Measurements from ENCODE around the gene RAB11FIP3. TPM values are rescaled to one million over a fixed set of nuclear protein-coding genes. Genes with fewer than 3 reads are reported as not detected.

RAB11FIP3 gene
- total and polyA plus RNA-seq, 2 of the 13 experiments (the other 11 are each of a cell fraction or from before 2014, with no cell fraction given), result 34.3 to 57.6 TPM

GRCh38 chr16:401468-402348 lies 23.7 kb upstream of the RAB11FIP3 start, which contains the start of gene DECR2 (continued):
- TF ChIP-seq ZNF280B (CRISPR knock-in tag; IDR thresholded peaks at IDR 0.05; ENCODE audit: borderline replicate concordance) (0 out of 2 replicates have a peak, but pooled peaks have one; percentile 38), HIVEP1 (CRISPR knock-in tag; IDR thresholded peaks at IDR 0.05) (peak; percentile 53; the same call in 1 of the 2 replicates), E2F1 (CRISPR knock-in tag; IDR thresholded peaks at IDR 0.05) (no peak; the same call in 1 of the 2 replicates), CREBL2 (CRISPR knock-in tag; IDR thresholded peaks at IDR 0.05; ENCODE audit: borderline replicate concordance) (no peak), PLSCR1 (CRISPR knock-in tag; IDR thresholded peaks at IDR 0.05; ENCODE audit: borderline replicate concordance) (no peak), ZFX (CRISPR knock-in tag; IDR thresholded peaks at IDR 0.05; ENCODE audit: low read depth) (peak; percentile 81), ZBTB38 (CRISPR knock-in tag; IDR thresholded peaks at IDR 0.05) (0 out of 2 replicates have a peak, but pooled peaks have one; percentile 68), ISX (CRISPR knock-in tag; conservative IDR thresholded peaks at IDR 0.05) (no peak), ZNF883 (CRISPR knock-in tag; IDR thresholded peaks at IDR 0.05; ENCODE audit: not compliant biosample characterization) (peak; percentile 70), TBX2 (CRISPR knock-in tag; IDR thresholded peaks at IDR 0.05; ENCODE audit: borderline replicate concordance) (peak; percentile 83), ZNF543 (CRISPR knock-in tag; IDR thresholded peaks at IDR 0.05) (0 out of 2 replicates have a peak, but pooled peaks have one; percentile 30), ZNF713 (CRISPR knock-in tag; IDR thresholded peaks at IDR 0.05) (no peak), ZNF124 (CRISPR knock-in tag; IDR thresholded peaks at IDR 0.05) (no peak), ZNF777 (CRISPR knock-in tag; IDR thresholded peaks at IDR 0.05) (peak; percentile 98), HOXD1 (CRISPR knock-in tag; IDR thresholded peaks at IDR 0.05) (no peak), ZNF83 (CRISPR knock-in tag; IDR thresholded peaks at IDR 0.05; ENCODE audit: borderline replicate concordance) (no peak), SPEN (CRISPR knock-in tag; IDR thresholded peaks at IDR 0.05; ENCODE audit: low read depth) (peak; percentile 61; the same call in 1 of the 2 replicates), ATF4 (CRISPR knock-in tag; IDR thresholded peaks at IDR 0.05) (0 out of 4 replicates have a peak, but pooled peaks of 1 of the 2 experiments have one; percentile 7), BRCA1 (CRISPR knock-in tag; IDR thresholded peaks at IDR 0.05) (no peak), ADNP (CRISPR knock-in tag; IDR thresholded peaks at IDR 0.05) (peak; percentile 39; the same call in 1 of the 2 replicates), MXD4 (CRISPR knock-in tag; IDR thresholded peaks at IDR 0.05) (0 out of 2 replicates have a peak, but pooled peaks have one; percentile 31), SNRNP70 (IDR thresholded peaks at IDR 0.05; ENCODE audit: low read depth, low read length) (no peak), ZNF17 (CRISPR knock-in tag; IDR thresholded peaks at IDR 0.05) (no peak), IKZF4 (CRISPR knock-in tag; IDR thresholded peaks at IDR 0.05; ENCODE audit: borderline replicate concordance, low read depth, not compliant biosample characterization) (no peak), TMF1 (CRISPR knock-in tag; IDR thresholded peaks at IDR 0.05; ENCODE audit: low read depth) (peak; percentile 72)
